ENCODE results near the gene PYCARD.
"Not testable (repeated sequence)": the region's sequence is repeated elsewhere in the genome, so short reads cannot be mapped to it uniquely, and the experiment has no call there.

PYCARD gene

GRCh38 chr16:31202414-31203375, at the start of gene PYCARD:
Gene PYCARD (minus strand): TSS chr16:31202760. CDS start chr16:31202690, 70 bp downstream.
- no peak for DNase-seq

GRCh38 chr16:31251435-31251834, 48.9 kb upstream of the PYCARD start:
- no peak for DNase-seq

DNA sequence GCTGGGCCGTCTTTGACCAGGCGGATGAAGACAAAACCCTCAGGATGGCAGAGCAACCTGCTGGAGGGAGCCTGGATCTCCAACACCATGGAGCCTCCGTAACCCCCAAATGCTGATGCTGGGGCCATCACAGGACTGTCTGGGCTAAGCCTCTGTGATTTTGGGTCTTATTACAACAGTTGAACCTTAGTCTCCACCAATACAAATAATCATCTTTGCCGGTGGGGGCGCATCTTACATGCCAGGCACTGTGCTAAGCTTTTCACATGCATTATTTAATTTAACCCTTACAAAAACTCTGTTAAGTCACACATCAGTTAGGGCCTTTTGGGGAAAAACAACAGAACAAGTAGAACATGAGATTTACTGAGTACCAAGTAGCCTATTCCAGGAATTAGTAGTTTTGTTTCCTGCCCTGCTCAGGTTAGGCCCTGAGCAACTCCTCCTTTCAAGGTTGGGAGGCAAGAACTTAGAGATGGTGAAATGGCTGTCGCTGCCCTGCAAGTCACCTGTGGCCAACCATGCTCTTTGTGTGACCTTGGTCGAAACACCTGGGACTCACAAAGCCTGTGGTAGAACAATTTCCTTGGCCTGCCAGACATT, 48.3 kb upstream of the PYCARD start:
- DNase-seq = no peak

DNA sequence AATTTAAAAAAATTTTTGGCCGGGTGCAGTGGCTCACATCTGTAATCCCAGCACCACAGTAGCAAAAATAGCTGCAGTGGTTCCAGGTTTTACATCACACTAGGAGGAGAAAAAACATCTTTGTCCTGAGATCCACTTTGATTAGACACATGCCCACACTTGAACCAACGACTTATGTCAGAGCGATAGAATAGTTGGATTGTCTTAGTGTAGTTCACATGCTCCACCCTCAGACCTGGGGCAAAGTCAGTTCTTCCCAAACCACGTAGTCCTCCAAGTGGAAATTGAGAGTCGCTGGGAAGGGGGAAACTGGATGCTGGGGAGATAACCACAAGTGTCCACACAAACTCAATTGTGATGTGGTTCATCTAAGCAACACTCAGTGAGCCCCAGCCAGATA, 45.8 kb upstream of the PYCARD start:
- no peak for DNase-seq

- DNase-seq = no peak
Observed at GRCh38 chr16:31246296-31246695, 43.7 kb upstream of the PYCARD start.

DNA sequence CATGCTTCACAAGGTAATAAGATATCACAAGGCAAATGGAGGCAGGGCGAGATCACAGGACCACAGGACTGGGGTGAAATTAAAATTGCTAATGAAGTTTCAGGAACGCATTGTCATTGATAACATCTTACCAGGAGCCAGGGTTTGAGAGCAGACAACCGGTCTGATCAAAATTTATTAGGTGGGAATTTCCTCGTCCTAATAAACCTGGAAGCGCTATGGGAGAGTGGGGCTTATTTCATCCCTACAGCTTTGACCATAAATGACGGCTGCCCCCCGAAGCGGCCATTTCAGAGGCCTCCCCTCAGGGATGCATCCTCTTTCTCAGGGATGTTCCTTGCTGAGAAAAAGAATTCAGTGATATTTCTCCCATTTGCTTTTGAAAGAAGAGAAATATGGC, 43.0 kb upstream of the PYCARD start:
- DNase-seq = not testable (repeated sequence)

DNA sequence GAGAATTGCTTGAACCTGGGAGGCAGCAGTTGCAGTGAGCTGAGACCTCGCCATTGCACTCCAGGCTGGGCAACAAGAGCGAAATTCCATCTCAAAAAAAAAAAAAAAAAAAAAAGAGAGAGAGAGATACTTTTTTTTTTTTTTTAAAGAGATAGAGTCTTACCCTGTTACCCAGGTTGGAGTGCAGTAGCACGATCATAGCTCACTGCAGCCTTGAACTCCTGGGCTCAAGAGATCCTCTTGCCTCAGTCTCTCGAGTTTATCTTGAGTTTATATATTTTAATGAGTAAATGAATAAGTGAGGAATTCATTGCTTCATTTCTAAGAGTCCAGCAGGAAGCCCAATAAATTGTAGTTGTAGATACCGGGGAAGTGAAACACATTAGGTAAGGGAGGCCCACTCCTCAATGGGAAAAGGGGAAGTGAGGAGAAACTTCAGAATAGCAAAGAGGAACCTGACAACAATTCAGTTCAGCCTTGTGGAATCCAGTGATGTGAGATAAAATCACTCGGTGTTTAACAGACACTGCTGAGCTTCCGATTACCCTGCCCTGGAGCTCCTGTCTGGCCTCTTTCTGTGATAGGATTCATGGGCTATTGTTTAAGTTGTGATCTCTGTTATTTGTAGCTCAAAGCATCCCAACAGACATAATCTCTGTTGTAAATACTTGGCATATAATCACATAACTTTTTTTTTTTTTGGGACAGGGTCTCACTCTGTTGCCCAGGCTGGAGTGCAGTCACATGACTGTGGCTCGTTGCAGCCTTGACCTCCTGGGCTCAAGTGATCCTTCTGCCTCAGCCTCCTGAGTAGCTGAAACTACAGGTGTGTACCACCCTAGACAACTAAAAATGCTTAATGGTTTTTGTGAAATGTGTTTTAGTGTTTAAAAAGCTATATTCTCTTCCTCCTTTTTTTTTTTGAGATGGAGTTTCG, 41.4 kb upstream of the PYCARD start:
- DNase-seq = peak; percentile 78

GRCh38 chr16:31242206-31242605, 39.6 kb upstream of the PYCARD start:
- no peak for DNase-seq

DNA sequence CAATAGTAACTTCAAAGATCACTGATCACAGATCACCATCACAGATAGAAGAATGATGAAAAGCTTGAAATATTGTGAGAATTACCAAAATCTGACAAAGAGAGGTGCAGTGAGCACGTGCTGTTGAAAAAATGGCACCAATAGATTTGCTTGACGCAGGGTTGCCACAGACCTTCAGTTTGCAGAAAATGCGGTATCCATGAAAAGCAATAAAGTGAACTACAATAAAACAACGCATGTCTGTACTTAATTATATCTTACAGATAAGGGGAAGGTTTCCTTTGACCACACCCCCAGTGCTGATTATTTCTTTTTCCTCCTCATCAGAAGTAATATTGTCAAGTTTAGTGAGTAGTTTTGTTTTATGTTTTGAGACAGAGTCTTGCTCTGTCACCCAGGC, 35.5 kb upstream of the PYCARD start:
- DNase-seq = no peak

- no peak for DNase-seq
Observed at GRCh38 chr16:31229501-31229900, 26.9 kb upstream of the PYCARD start.

DNA sequence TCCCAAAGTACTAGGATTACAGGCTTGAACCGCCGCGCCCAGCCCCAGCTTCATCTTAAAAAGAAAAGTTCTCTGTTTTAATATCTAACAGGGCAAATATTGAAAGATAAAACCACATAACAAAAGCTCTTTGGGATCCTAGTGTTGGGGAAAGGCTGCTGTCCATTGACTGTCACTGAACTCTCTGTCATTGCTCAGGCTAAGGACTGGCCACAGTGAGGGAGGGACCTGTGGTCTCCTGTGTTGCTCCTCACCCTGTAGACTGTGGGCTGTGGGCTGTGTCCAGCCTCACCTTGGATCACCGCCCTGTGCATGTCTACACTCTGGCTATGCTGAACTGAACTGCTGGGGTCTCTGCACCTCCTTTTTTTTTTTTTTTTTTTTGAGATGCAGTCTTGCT, 25.6 kb upstream of the PYCARD start:
- DNase-seq = no peak

GRCh38 chr16:31225193-31225592, 22.6 kb upstream of the PYCARD start:
- DNase-seq = no peak

DNA sequence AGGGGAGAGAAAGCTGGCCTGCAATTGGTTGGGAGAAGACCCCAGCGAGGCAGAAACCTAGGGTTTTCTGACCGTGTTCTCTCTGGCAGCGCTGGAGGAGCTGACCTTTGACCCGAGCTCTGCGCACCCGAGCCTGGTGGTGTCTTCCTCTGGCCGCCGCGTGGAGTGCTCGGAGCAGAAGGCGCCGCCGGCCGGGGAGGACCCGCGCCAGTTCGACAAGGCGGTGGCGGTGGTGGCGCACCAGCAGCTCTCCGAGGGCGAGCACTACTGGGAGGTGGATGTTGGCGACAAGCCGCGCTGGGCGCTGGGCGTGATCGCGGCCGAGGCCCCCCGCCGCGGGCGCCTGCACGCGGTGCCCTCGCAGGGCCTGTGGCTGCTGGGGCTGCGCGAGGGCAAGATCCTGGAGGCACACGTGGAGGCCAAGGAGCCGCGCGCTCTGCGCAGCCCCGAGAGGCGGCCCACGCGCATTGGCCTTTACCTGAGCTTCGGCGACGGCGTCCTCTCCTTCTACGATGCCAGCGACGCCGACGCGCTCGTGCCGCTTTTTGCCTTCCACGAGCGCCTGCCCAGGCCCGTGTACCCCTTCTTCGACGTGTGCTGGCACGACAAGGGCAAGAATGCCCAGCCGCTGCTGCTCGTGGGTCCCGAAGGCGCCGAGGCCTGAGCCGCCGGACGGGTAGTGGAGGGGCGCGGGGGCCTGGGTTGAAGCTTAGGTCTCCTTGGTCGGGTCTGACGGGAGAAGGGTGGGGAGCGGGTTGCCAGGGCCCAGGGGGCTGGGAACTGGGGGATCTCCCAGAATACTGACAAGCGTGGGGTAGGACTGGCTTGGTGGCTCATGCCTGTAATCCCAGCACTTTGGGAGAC, 21.8 kb upstream of the PYCARD start:
- no peak for DNase-seq

GRCh38 chr16:31223044-31223443, 20.5 kb upstream of the PYCARD start:
- DNase-seq = no peak

DNA sequence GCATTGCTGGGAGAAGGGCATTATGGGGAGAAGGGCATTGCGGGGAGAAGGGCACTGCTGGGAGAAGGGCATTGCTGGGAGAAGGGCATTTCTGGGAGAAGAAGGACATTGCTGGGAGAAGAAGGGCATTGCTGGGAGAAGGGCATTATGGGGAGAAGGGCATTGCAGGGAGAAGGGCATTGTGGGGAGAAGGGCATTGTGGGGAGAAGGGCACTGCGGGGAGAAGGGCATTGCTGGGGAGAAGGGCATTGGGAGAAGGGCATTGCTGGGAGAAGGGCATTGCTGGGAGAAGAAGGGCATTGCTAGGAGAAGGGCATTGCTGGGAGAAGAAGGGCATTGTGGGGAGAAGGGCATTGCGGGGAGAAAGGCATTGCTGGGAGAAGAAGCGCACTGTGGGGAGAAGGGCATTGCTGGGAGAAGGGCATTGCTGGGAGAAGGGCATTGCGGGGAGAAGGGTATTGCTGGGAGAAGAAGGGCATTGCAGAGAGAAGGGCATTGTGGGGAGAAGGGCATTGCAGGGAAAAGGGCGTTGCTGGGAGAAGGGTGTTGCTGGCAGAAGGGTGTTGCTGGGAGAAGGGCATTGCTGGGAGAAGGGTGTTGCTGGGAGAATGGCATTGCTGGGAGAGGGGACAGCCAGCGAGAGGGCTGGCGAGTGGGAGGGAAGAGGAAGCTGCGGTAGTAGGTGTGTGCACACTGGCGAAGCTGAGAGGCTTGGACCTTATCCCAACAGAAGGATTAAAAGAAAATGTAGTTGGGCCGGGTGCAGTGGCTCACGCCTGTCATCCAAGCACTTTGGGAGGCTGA, 19.0 kb upstream of the PYCARD start:
- DNase-seq = no peak

GRCh38 chr16:31219154-31219741, 16.7 kb upstream of the PYCARD start:
- no peak for DNase-seq

GRCh38 chr16:31217136-31217530, 14.6 kb upstream of the PYCARD start:
- DNase-seq = no peak

GRCh38 chr16:31216422-31217135, 14.0 kb upstream of the PYCARD start, which contains the start of gene PYDC1:
Gene PYDC1 (minus strand): TSS chr16:31217135. CDS start chr16:31217028, 107 bp downstream.
- DNase-seq = no peak

DNA sequence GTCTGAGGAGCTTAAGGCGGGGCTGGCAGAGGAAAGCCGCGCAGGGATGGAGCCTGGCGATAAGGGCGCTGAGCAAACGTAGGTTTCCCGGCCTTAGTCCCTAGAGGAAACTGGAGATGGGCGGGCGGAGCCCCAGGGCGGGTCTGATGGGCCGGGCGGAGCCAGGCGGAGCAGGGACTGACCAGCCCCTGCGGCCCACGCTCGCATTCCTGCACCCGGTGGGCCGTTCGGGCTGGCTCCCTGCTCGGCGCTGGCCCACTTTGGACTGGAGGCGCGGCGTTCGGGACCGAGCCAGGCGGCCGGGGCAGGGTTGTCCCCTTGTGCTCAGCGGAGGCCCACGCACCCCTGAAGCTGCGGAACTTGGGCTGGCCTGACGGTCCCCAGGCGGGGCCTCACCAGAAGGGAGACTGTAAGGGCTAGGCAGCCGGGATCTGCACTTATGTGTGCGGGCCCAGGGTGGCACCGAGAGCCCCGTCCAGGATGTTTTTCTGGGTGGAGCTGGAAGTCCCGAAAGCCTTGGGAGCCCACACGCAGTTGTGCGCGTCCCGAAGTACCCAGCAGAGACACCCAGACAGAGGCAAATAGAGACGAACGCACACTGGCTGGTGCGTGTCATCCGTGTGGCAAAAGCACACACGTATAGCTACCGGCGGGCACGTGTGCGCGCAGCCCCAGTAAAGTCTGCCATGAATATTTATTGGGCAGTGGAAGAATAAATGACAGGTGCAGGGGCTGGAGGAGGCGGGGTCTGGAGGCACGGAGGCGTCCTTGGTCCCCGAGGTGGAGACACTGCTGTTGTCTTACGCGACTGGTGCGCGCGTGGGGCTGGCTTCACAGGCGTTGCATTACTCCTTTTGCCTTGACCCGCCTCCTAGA, 13.0 kb upstream of the PYCARD start:
- no peak for DNase-seq

All from KG1 (cell line).